HG02759 (cell line): ENCODE measurements around the gene IDS.
A peak's percentile ranks its signal among the peaks of the same experiment; 100 is the strongest.
"Not testable (repeated sequence)": the region's sequence is repeated elsewhere in the genome, so short reads cannot be mapped to it uniquely, and the experiment has no call there.

Source experiments
- ATAC-seq: cut with Tn5 transposase; IDR thresholded peaks from one replicate; pipeline ENCODE4 v1.9.1; 2021; ENCODE audit warnings: mild to moderate bottlenecking, moderate library complexity; ENCODE audit not compliant: unreplicated experiment

Gene IDS

GRCh38 chrX:149504915-149505651, at the start of gene IDS:
Gene IDS, minus strand, starts transcription at chrX:149505306. Its CDS starts 169 bp downstream, at chrX:149505137.
- peak; percentile 81 for ATAC-seq

- ATAC-seq = not testable (repeated sequence)
Observed at GRCh38 chrX:149551939-149552248, 46.8 kb upstream of the IDS start.

- ATAC-seq = peak; percentile 51
Observed at GRCh38 chrX:149551245-149551938, 46.3 kb upstream of the IDS start.

- ATAC-seq = not testable (repeated sequence)
Observed at GRCh38 chrX:149550454-149550853, 45.3 kb upstream of the IDS start.

GRCh38 chrX:149549701-149550100, 44.6 kb upstream of the IDS start, which contains the start of gene HSFX3:
Gene HSFX3, minus strand, starts transcription at chrX:149549924. Its CDS starts 72 bp downstream, at chrX:149549852.
- ATAC-seq = not testable (repeated sequence)

GRCh38 chrX:149547782-149548181, 42.7 kb upstream of the IDS start:
- ATAC-seq = not testable (repeated sequence)

- not testable (repeated sequence) for ATAC-seq
Observed at GRCh38 chrX:149546962-149547361, 41.9 kb upstream of the IDS start.

- peak; percentile 59 for ATAC-seq
Observed at GRCh38 chrX:149545545-149546543, 40.7 kb upstream of the IDS start.

GRCh38 chrX:149541521-149542047, 36.5 kb upstream of the IDS start:
- no peak for ATAC-seq

- peak; percentile 77 for ATAC-seq
Observed at GRCh38 chrX:149540621-149541520, 35.8 kb upstream of the IDS start, which contains the start of gene EOLA1. Gene EOLA1, plus strand, starts transcription at chrX:149541012. Its CDS starts 4,619 bp downstream, at chrX:149545631.

- peak; percentile 1 for ATAC-seq
Observed at GRCh38 chrX:149540131-149540620, 35.1 kb upstream of the IDS start.

- ATAC-seq = peak; percentile 44
Observed at GRCh38 chrX:149539283-149540130, 34.4 kb upstream of the IDS start.

- not testable (repeated sequence) for ATAC-seq
Observed at GRCh38 chrX:149537474-149537873, 32.4 kb upstream of the IDS start.

- not testable (repeated sequence) for ATAC-seq
Observed at GRCh38 chrX:149534926-149535602, 30.0 kb upstream of the IDS start.

GRCh38 chrX:149533999-149534398, 28.9 kb upstream of the IDS start:
- not testable (repeated sequence) for ATAC-seq

GRCh38 chrX:149532868-149533267, 27.8 kb upstream of the IDS start:
- not testable (repeated sequence) for ATAC-seq

GRCh38 chrX:149531599-149531998, 26.5 kb upstream of the IDS start:
- ATAC-seq = peak; percentile 83

GRCh38 chrX:149528381-149528780, 23.3 kb upstream of the IDS start:
- no peak for ATAC-seq
